Neuronal stem cell (in vitro differentiated cells): ENCODE data around the gene STX18.

ENCODE experiments used
- DNase-seq: peaks from one replicate; pipeline ENCODE4 v3.0.0-alpha.2; 2013; ENCODE audit warnings: low spot score
- H2AFZ ChIP-seq: one replicate; pipeline ENCODE4 v1.6.1; 2013; ENCODE audit warnings: mild to moderate bottlenecking, low read length, inconsistent platforms
- H2AK5ac ChIP-seq: 2 replicates; pipeline ENCODE4 v1.6.1; 2013; ENCODE audit warnings: low read depth, mild to moderate bottlenecking, inconsistent platforms, low read length, moderate library complexity, mixed read lengths
- H2BK120ac ChIP-seq: 2 replicates; pipeline ENCODE4 v1.6.1; 2013; ENCODE audit warnings: low read depth, mild to moderate bottlenecking, inconsistent platforms, low read length, moderate library complexity, mixed read lengths
- H2BK12ac ChIP-seq: one replicate; pipeline ENCODE4 v1.6.1; 2013; ENCODE audit warnings: low read length, inconsistent platforms
- H2BK15ac ChIP-seq: 2 replicates; pipeline ENCODE4 v1.6.1; 2013; ENCODE audit warnings: mild to moderate bottlenecking, low read length, inconsistent platforms, mixed read lengths
- H2BK5ac ChIP-seq: one replicate; pipeline ENCODE4 v1.6.1; 2013; ENCODE audit warnings: inconsistent platforms, mild to moderate bottlenecking, low read length, moderate library complexity
- H3K14ac ChIP-seq: one replicate; pipeline ENCODE4 v1.6.1; 2013; ENCODE audit warnings: low read length, inconsistent platforms
- H3K18ac ChIP-seq: 2 replicates; pipeline ENCODE4 v1.6.1; 2013; ENCODE audit warnings: low read length, inconsistent platforms
- H3K23ac ChIP-seq: 2 replicates; pipeline ENCODE4 v1.6.1; 2013; ENCODE audit warnings: low read depth, mild to moderate bottlenecking, mixed read lengths, low read length, inconsistent platforms; ENCODE audit not compliant: poor library complexity
- H3K27ac ChIP-seq: replicated peaks from 3 replicates; pipeline ENCODE4 v1.5.1; 2013; ENCODE audit warnings: low read length, inconsistent platforms
- H3K27me3 ChIP-seq, 3 experiments: 2 replicates each; pipeline ENCODE4 v1.6.1; 2013; ENCODE audit warnings: low read length in 3 of 3, mild to moderate bottlenecking in 2 of 3, inconsistent platforms in 1 of 3, low read depth in 1 of 3, mixed read lengths in 1 of 3, moderate library complexity in 1 of 3; ENCODE audit not compliant: control insufficient read depth in 3 of 3, insufficient read depth in 3 of 3
- H3K36me3 ChIP-seq, 2 donors: replicated peaks in 1 of 2; 2 replicates each; pipeline ENCODE4 v1.6.1; 2013; ENCODE audit warnings: low read length in 2 of 2; ENCODE audit not compliant: control insufficient read depth in 2 of 2, insufficient read depth in 2 of 2
- H3K4ac ChIP-seq: 2 replicates; pipeline ENCODE4 v1.6.1; 2013; ENCODE audit warnings: inconsistent platforms, mild to moderate bottlenecking, low read length, moderate library complexity
- H3K4me1 ChIP-seq, 2 donors: 1 replicate in 1 of 2; 2 replicates in 1 of 2; pipeline ENCODE4 v1.6.1; 2013; ENCODE audit warnings: low read length in 2 of 2, low read depth in 1 of 2; ENCODE audit not compliant: control insufficient read depth in 2 of 2, insufficient read depth in 1 of 2
- H3K4me2 ChIP-seq: one replicate; pipeline ENCODE4 v1.6.1; 2013; ENCODE audit warnings: mild to moderate bottlenecking, low read length, inconsistent platforms; ENCODE audit not compliant: insufficient read depth, poor library complexity, severe bottlenecking
- H3K4me3 ChIP-seq, 2 donors: 2 replicates each; pipeline ENCODE4 v1.5.1; 2013; ENCODE audit warnings: low read length in 2 of 2, mild to moderate bottlenecking in 2 of 2, inconsistent platforms in 1 of 2, moderate library complexity in 1 of 2
- H3K79me1 ChIP-seq: one replicate; pipeline ENCODE4 v1.6.1; 2013; ENCODE audit warnings: low read depth, mild to moderate bottlenecking, inconsistent platforms, low read length, moderate library complexity
- H3K9ac ChIP-seq: one replicate; pipeline ENCODE4 v1.6.1; 2013; ENCODE audit warnings: mild to moderate bottlenecking, low read depth, low read length, inconsistent platforms; ENCODE audit not compliant: poor library complexity
- H3K9me3 ChIP-seq, 2 donors: replicated peaks in 1 of 2; 2 replicates each; pipeline versions ENCODE3 to v1.6.1; 2013; ENCODE audit warnings: low read length in 2 of 2, mild to moderate bottlenecking in 2 of 2, inconsistent platforms in 1 of 2, low read depth in 1 of 2, mixed read lengths in 1 of 2, moderate library complexity in 1 of 2; ENCODE audit not compliant: control insufficient read depth in 2 of 2, insufficient read depth in 1 of 2
- H4K8ac ChIP-seq: one replicate; pipeline ENCODE4 v1.6.1; 2013; ENCODE audit warnings: low read depth, mild to moderate bottlenecking, inconsistent platforms, low read length, moderate library complexity
- H4K91ac ChIP-seq: one replicate; pipeline ENCODE4 v1.6.1; 2013; ENCODE audit warnings: low read length, low read depth, mild to moderate bottlenecking, inconsistent platforms; ENCODE audit not compliant: poor library complexity
- WGBS, 2 donors: extraction: QIAGEN DNeasy Blood & Tissue Kit; methylation state at CpG; one replicate each; pipeline ENCODE4 v1.1.7; 2013; ENCODE audit warnings: missing lambda C conversion rate in 2 of 2, mixed read lengths in 1 of 2; ENCODE audit not compliant: insufficient read length in 2 of 2, insufficient replicate concordance in 1 of 2; ENCODE audit errors: extremely low coverage in 2 of 2; 5-methylcytosine and 5-hydroxymethylcytosine counted together

The STX18 gene

GRCh38 chr4:4433941-4434340 is 107.9 kb downstream of the STX18 start:
- Histone ChIP-seq H3K27ac (no peak overlapping the region), H2BK5ac (no peak overlapping the region), H3K4ac (no peak overlapping the region), H2BK120ac (no peak overlapping the region), H3K4me3 (no peak overlapping the region), H3K36me3 (peaks cover 7 to 54% of the 10 kb centered on the region in 2 donors), H3K18ac (no peak overlapping the region), H3K9ac (no peak overlapping the region), H4K91ac (no peak overlapping the region), H4K8ac (no peak overlapping the region), H3K14ac (no peak overlapping the region), H2AFZ (no peak overlapping the region), H3K79me1 (no peaks in the 10 kb centered on the region), H3K4me2 (no peak overlapping the region), H3K27me3 (no peaks in the 10 kb centered on the region), H2BK15ac (no peak overlapping the region), H2BK12ac (no peak overlapping the region), H3K23ac (no peak overlapping the region), H2AK5ac (no peak overlapping the region), H3K4me1 (peaks cover 0 to 3% of the 10 kb centered on the region in 2 donors), H3K9me3 (no peaks in the 10 kb centered on the region)
- no peak for DNase-seq
- no CpG with 5 or more reads among the region's 4 CpGs for whole genome bisulfite sequencing, 2 donors

GRCh38 chr4:4432341-4433125 is 109.3 kb downstream of the STX18 start:
- Histone ChIP-seq H3K4me1 (peaks cover 0 to 3% of the 10 kb centered on the region in 2 donors), H3K14ac (no peak overlapping the region), H3K23ac (no peak overlapping the region), H2AK5ac (no peak overlapping the region), H3K4me3 (no peak overlapping the region), H2BK15ac (no peak overlapping the region), H2AFZ (no peak overlapping the region), H2BK5ac (no peak overlapping the region), H2BK12ac (no peak overlapping the region), H3K9ac (no peak overlapping the region), H3K9me3 (no peaks in the 10 kb centered on the region), H4K91ac (no peak overlapping the region), H2BK120ac (no peak overlapping the region), H3K4me2 (no peak overlapping the region), H3K27me3 (no peaks in the 10 kb centered on the region), H3K4ac (no peak overlapping the region), H4K8ac (no peak overlapping the region), H3K18ac (no peak overlapping the region), H3K27ac (no peak overlapping the region), H3K79me1 (no peaks in the 10 kb centered on the region), H3K36me3 (peaks cover 5 to 52% of the 10 kb centered on the region in 2 donors)
- no CpG with 5 or more reads among the region's 11 CpGs for WGBS, 2 donors
- DNase-seq: no peak

- Histone ChIP-seq H3K4me2 (no peak overlapping the region), H2BK12ac (no peak overlapping the region), H3K79me1 (peaks cover 2% of the 10 kb centered on the region), H3K4me3 (no peak overlapping the region), H2AFZ (no peak overlapping the region), H3K27ac (no peak overlapping the region), H3K27me3 (no peaks in the 10 kb centered on the region), H3K18ac (no peak overlapping the region), H3K9ac (no peak overlapping the region), H3K9me3 (no peaks in the 10 kb centered on the region), H3K4me1 (peaks cover 6 to 7% of the 10 kb centered on the region in 2 donors), H2BK15ac (no peak overlapping the region), H2BK120ac (no peak overlapping the region), H3K14ac (no peak overlapping the region), H3K23ac (no peak overlapping the region), H3K4ac (no peak overlapping the region), H4K8ac (no peak overlapping the region), H3K36me3 (peaks cover 2 to 45% of the 10 kb centered on the region in 2 donors), H2BK5ac (no peak overlapping the region), H4K91ac (no peak overlapping the region), H2AK5ac (no peak overlapping the region)
- DNase-seq: peak; percentile 43
- no CpG with 5 or more reads among the region's 7 CpGs for WGBS, 2 donors
Observed at GRCh38 chr4:4430492-4431195, 111.2 kb downstream of the STX18 start.
